Immature natural killer cell (primary cell): ENCODE results near the gene PDZK1IP1. TPM values are rescaled to one million over a fixed set of nuclear protein-coding genes. Genes with fewer than 3 reads are reported as not detected.

Experiments used
- DNase-seq, 3 donors: peaks; one replicate each; pipeline ENCODE4 v3.0.0; 2022; ENCODE audit warnings: mixed read lengths in 1 of 3
- H3K27ac Mint-ChIP-seq, 6 donors: one replicate each; pipeline ENCODE4 v1.8.0; 2020; ENCODE audit warnings: mixed read lengths in 6 of 6, mild to moderate bottlenecking in 5 of 6, inconsistent platforms in 4 of 6, moderate library complexity in 3 of 6
- H3K27me3 Mint-ChIP-seq, 3 donors: one replicate each; pipeline ENCODE4 v1.8.0; 2020 to 2021; ENCODE audit warnings: low read depth in 3 of 3, mild to moderate bottlenecking in 3 of 3, mixed read lengths in 3 of 3, moderate library complexity in 3 of 3, inconsistent platforms in 1 of 3
- H3K36me3 Mint-ChIP-seq, 3 donors: one replicate each; pipeline ENCODE4 v1.8.0; 2020; ENCODE audit warnings: mixed read lengths in 3 of 3, inconsistent platforms in 2 of 3, mild to moderate bottlenecking in 2 of 3
- H3K4me1 Mint-ChIP-seq, 2 donors: one replicate each; pipeline ENCODE4 v1.8.0; 2020; ENCODE audit warnings: inconsistent platforms in 2 of 2, mild to moderate bottlenecking in 2 of 2, mixed read lengths in 2 of 2, moderate library complexity in 1 of 2
- H3K4me3 Mint-ChIP-seq, 5 donors: one replicate each; pipeline ENCODE4 v1.8.0; 2020; ENCODE audit warnings: mild to moderate bottlenecking in 5 of 5, mixed read lengths in 5 of 5, inconsistent platforms in 3 of 5, moderate library complexity in 3 of 5
- H3K9me3 Mint-ChIP-seq, 6 donors: one replicate each; pipeline ENCODE4 v1.8.0; 2020; ENCODE audit warnings: mild to moderate bottlenecking in 6 of 6, mixed read lengths in 6 of 6, inconsistent platforms in 4 of 6, moderate library complexity in 3 of 6
- polyA plus RNA-seq, 3 donors: library from polyadenylated mRNA; unstranded; fragments of 300-500 nt; fragmentation: Illumina TruSeq; gene quantifications; one replicate each; pipeline ENCODE4 v1.2.3, GENCODE V29; 2021

PDZK1IP1 gene
- 1 to 10 TPM in 1 of 3 donors, under 1 TPM in 1, not detected in 1; 0.58 to 7.5 TPM for polyA plus RNA-seq

- DNase-seq: no peak
- Mint-ChIP-seq H3K27me3 (peaks cover under 1 to 7% (median 2%) of the 10 kb centered on the region in 3 donors), H3K4me3 (no peak within 1 kb of the TSS), H3K27ac (no peak within 1 kb of the TSS), H3K9me3 (peaks cover 0 to 1% (median 0%) of the 10 kb centered on the region in 6 donors), H3K4me1 (peaks cover 0 to 2% of the 10 kb centered on the region in 2 donors), H3K36me3 (no peaks in the 10 kb centered on the region)
Measured at GRCh38 chr1:47189844-47190508, at the start of gene PDZK1IP1. PDZK1IP1 (minus strand) TSS chr1:47190036; CDS start chr1:47189932, 104 bp downstream.

GRCh38 chr1:47238935-47239592 is 49.2 kb upstream of the PDZK1IP1 start:
- H3K36me3 Mint-ChIP-seq: no peaks in the 10 kb centered on the region
- no peak overlapping the region for H3K4me3 Mint-ChIP-seq
- H3K27me3 Mint-ChIP-seq: peaks cover 5 to 9% (median 7%) of the 10 kb centered on the region in 3 donors

GRCh38 chr1:47235806-47236205 is 46.0 kb upstream of the PDZK1IP1 start:
- Mint-ChIP-seq H3K4me3 (no peak overlapping the region), H3K27me3 (peaks cover 16 to 31% (median 23%) of the 10 kb centered on the region in 3 donors), H3K4me1 (peaks cover 11 to 19% of the 10 kb centered on the region in 2 donors), H3K27ac (no peak overlapping the region), H3K9me3 (no peaks in the 10 kb centered on the region), H3K36me3 (no peaks in the 10 kb centered on the region)
- no peak for DNase-seq

More at GRCh38 chr1:47238935-47239592, 49.2 kb upstream of the PDZK1IP1 start:
- no peaks in the 10 kb centered on the region for H3K9me3 Mint-ChIP-seq
- no peak overlapping the region for H3K27ac Mint-ChIP-seq
- H3K4me1 Mint-ChIP-seq: no peaks in the 10 kb centered on the region
- DNase-seq: no peak

- H3K4me1 Mint-ChIP-seq: peaks cover 17 to 24% of the 10 kb centered on the region in 2 donors
- H3K27me3 Mint-ChIP-seq: peaks cover 22 to 32% (median 23%) of the 10 kb centered on the region in 3 donors
Measured at GRCh38 chr1:47235241-47235681, 45.4 kb upstream of the PDZK1IP1 start.

GRCh38 chr1:47233186-47233585 is 43.4 kb upstream of the PDZK1IP1 start:
- no peaks in the 10 kb centered on the region for H3K36me3 Mint-ChIP-seq
- peaks cover 21 to 32% of the 10 kb centered on the region in 2 donors for H3K4me1 Mint-ChIP-seq
- no peaks in the 10 kb centered on the region for H3K9me3 Mint-ChIP-seq
- H3K27ac Mint-ChIP-seq: no peak overlapping the region
- H3K27me3 Mint-ChIP-seq: peaks cover 20 to 38% (median 26%) of the 10 kb centered on the region in 3 donors
- H3K4me3 Mint-ChIP-seq: no peak overlapping the region
- no peak for DNase-seq

More at GRCh38 chr1:47235241-47235681, 45.4 kb upstream of the PDZK1IP1 start:
- no peaks in the 10 kb centered on the region for H3K9me3 Mint-ChIP-seq
- no peaks in the 10 kb centered on the region for H3K36me3 Mint-ChIP-seq
- no peak for DNase-seq
- no peak overlapping the region for H3K4me3 Mint-ChIP-seq
- H3K27ac Mint-ChIP-seq: no peak overlapping the region

- peak within 1 kb of the TSS; percentile 71 to 80 (median 77) for H3K4me3 Mint-ChIP-seq
- peaks cover 21 to 32% of the 10 kb centered on the region in 2 donors for H3K4me1 Mint-ChIP-seq
- no peaks in the 10 kb centered on the region for H3K9me3 Mint-ChIP-seq
- H3K36me3 Mint-ChIP-seq: no peaks in the 10 kb centered on the region
- no peak for DNase-seq
- peak within 1 kb of the TSS in 1 of 6 donors; percentile 7 for H3K27ac Mint-ChIP-seq
- H3K27me3 Mint-ChIP-seq: peaks cover 20 to 38% (median 26%) of the 10 kb centered on the region in 3 donors
Measured at GRCh38 chr1:47232187-47232874, 42.5 kb upstream of the PDZK1IP1 start, which contains the start of gene TAL1. TAL1 (minus strand) TSS chr1:47232225; CDS start chr1:47225888, 6,337 bp downstream.

GRCh38 chr1:47231301-47232186 is 41.7 kb upstream of the PDZK1IP1 start:
- peaks cover 21 to 41% (median 32%) of the 10 kb centered on the region in 3 donors for H3K27me3 Mint-ChIP-seq
- H3K9me3 Mint-ChIP-seq: no peaks in the 10 kb centered on the region
- DNase-seq: peak; percentile 26
- H3K4me1 Mint-ChIP-seq: peaks cover 21 to 32% of the 10 kb centered on the region in 2 donors
- H3K4me3 Mint-ChIP-seq: peak overlapping the region; percentile 71 to 80 (median 77)
- no peaks in the 10 kb centered on the region for H3K36me3 Mint-ChIP-seq
- H3K27ac Mint-ChIP-seq: peak overlapping the region in 1 of 6 donors; percentile 7

- H3K27me3 Mint-ChIP-seq: peaks cover 21 to 46% (median 38%) of the 10 kb centered on the region in 3 donors
- no peaks in the 10 kb centered on the region for H3K9me3 Mint-ChIP-seq
- H3K4me3 Mint-ChIP-seq: peak overlapping the region in 4 of 5 donors; percentile 9 to 15 (median 12)
- H3K4me1 Mint-ChIP-seq: peaks cover 23 to 34% of the 10 kb centered on the region in 2 donors
- peak in 2 of 3 donors; percentile 21 to 26 for DNase-seq
- H3K36me3 Mint-ChIP-seq: no peaks in the 10 kb centered on the region
- H3K27ac Mint-ChIP-seq: no peak overlapping the region
Measured at GRCh38 chr1:47230692-47231300, 41.0 kb upstream of the PDZK1IP1 start.

GRCh38 chr1:47229886-47230691 is 40.3 kb upstream of the PDZK1IP1 start:
- peaks cover 25 to 35% of the 10 kb centered on the region in 2 donors for H3K4me1 Mint-ChIP-seq
- H3K9me3 Mint-ChIP-seq: no peaks in the 10 kb centered on the region
- no peaks in the 10 kb centered on the region for H3K36me3 Mint-ChIP-seq
- H3K4me3 Mint-ChIP-seq: peak overlapping the region in 4 of 5 donors; percentile 9 to 35 (median 32)
- peaks cover 21 to 46% (median 39%) of the 10 kb centered on the region in 3 donors for H3K27me3 Mint-ChIP-seq
- DNase-seq: no peak
- H3K27ac Mint-ChIP-seq: no peak overlapping the region

GRCh38 chr1:47229031-47229885 is 39.4 kb upstream of the PDZK1IP1 start:
- H3K36me3 Mint-ChIP-seq: no peaks in the 10 kb centered on the region
- no peak overlapping the region for H3K27ac Mint-ChIP-seq
- no peak for DNase-seq
- H3K4me3 Mint-ChIP-seq: peak overlapping the region in 1 of 5 donors; percentile 35
- H3K9me3 Mint-ChIP-seq: no peaks in the 10 kb centered on the region
- peaks cover 19 to 46% (median 39%) of the 10 kb centered on the region in 3 donors for H3K27me3 Mint-ChIP-seq
- H3K4me1 Mint-ChIP-seq: peaks cover 25 to 35% of the 10 kb centered on the region in 2 donors

- Mint-ChIP-seq H3K4me3 (no peak overlapping the region), H3K9me3 (no peaks in the 10 kb centered on the region), H3K27ac (no peak overlapping the region), H3K36me3 (no peaks in the 10 kb centered on the region), H3K4me1 (peaks cover 25 to 35% of the 10 kb centered on the region in 2 donors), H3K27me3 (peaks cover 19 to 42% (median 37%) of the 10 kb centered on the region in 3 donors)
- no peak for DNase-seq
Measured at GRCh38 chr1:47228644-47229030, 38.8 kb upstream of the PDZK1IP1 start.
